Measurements from ENCODE around the gene MRPL52. TPM values are rescaled to one million over a fixed set of nuclear protein-coding genes. Genes with fewer than 3 reads are reported as not detected.
"Not testable (repeated sequence)": the region's sequence is repeated elsewhere in the genome, so short reads cannot be mapped to it uniquely, and the experiment has no call there.

The MRPL52 gene
- total RNA-seq, 1 experiment from 2014 or later: 71.3 TPM

DNA sequence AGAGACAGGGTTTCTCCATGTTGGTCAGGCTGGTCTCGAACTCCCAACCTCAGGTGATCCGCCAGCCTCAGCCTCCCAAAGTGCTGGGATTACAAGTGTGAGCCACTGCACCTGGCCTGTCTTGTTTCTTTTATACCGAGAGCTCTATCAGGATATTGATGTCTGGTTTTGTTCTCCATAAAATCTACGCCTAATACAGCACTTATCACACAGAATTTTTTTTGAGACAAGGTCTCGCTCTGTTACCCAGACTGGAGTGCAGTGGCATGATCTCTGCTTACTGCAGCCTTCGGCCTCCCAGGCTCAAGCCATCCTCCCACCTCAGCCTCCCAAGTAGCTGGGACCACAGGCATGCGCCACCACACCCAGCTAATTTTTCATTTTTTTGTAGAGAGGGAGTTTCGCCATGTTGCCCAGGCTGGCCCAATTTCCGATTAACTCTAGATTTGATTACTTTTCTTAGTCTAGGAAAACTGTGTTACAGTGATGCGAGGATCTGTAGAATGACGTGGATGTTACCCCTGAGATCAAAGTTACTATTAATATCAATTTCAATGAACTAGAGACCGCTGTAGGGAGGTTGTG lies 519 bp upstream of the MRPL52 start:
- DNase-seq; H4K20me1 ChIP-seq (ENCODE audit: insufficient read depth, low read depth, low read length); H3K9me2 ChIP-seq (replicated peaks; ENCODE audit: insufficient read depth, low read length); H3K9me3 ChIP-seq (ENCODE audit: low read length); H3K27me3 ChIP-seq (ENCODE audit: low read length): not testable (repeated sequence)
- H3K79me2 ChIP-seq (ENCODE audit: low read length): peaks cover 20% of the 10 kb centered on the region
- H3K36me3 ChIP-seq (ENCODE audit: insufficient read depth, low read length): peaks cover 14% of the 10 kb centered on the region; the same call in 1 of the 2 replicates
- peak overlapping the region; percentile 87 for H3K4me3 ChIP-seq (ENCODE audit: low read length)
- peak overlapping the region; percentile 90 for H3K4me2 ChIP-seq (ENCODE audit: low read depth, low read length, poor library complexity, severe bottlenecking)
- H3K27ac ChIP-seq (ENCODE audit: low read length): peak overlapping the region; percentile 57
- peak overlapping the region; percentile 55; the same call in 1 of the 2 replicates for H2AFZ ChIP-seq (ENCODE audit: low read length)
- peak overlapping the region; percentile 81 for H3K9ac ChIP-seq (ENCODE audit: low read length)
- peaks cover 23% of the 10 kb centered on the region for H3K4me1 ChIP-seq (ENCODE audit: low read length)

DNA sequence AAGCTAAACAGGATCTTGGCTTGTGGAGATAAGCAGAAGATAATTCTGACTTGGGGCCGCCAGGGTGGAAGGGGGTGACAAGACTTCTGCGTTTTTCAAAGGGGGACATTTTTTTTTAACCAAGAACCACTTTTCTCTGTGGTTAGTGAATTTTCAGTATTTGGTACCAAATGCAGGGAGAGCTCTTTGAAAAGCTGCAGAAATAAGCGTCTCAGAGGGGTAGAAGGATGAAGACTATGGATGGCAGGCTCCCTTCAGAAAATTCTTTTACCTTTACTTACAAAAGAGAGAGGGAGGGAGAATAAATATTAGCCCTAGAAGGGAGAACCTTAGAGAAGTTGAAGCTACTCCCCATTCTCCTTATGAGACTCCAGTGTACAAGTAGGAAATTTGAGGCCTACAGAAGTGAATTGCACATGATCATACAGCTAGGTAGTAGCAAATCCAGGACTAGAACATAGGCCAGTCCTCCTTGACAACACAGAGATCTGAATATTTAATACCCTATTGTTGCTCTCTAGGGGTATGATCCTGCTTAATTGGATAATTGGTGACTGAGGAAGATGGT lies 840 bp downstream of the MRPL52 start:
- Histone ChIP-seq H3K27ac (ENCODE audit: low read length) (0 out of 2 replicates have a peak overlapping the region, but pooled peaks have one; percentile 16), H3K9me2 (replicated peaks; ENCODE audit: insufficient read depth, low read length) (no peaks in the 10 kb centered on the region), H3K4me2 (ENCODE audit: low read depth, low read length, poor library complexity, severe bottlenecking) (peak overlapping the region; percentile 90), H3K9ac (ENCODE audit: low read length) (peak overlapping the region; percentile 81), H3K79me2 (ENCODE audit: low read length) (peaks cover 20% of the 10 kb centered on the region), H3K4me1 (ENCODE audit: low read length) (peaks cover 19% of the 10 kb centered on the region), H3K36me3 (ENCODE audit: insufficient read depth, low read length) (peaks cover 15% of the 10 kb centered on the region; the same call in 1 of the 2 replicates), H3K27me3 (ENCODE audit: low read length) (no peaks in the 10 kb centered on the region), H4K20me1 (ENCODE audit: insufficient read depth, low read depth, low read length) (no peaks in the 10 kb centered on the region), H3K4me3 (ENCODE audit: low read length) (peak overlapping the region; percentile 87), H3K9me3 (ENCODE audit: low read length) (no peaks in the 10 kb centered on the region), H2AFZ (ENCODE audit: low read length) (no peak overlapping the region; the same call in 1 of the 2 replicates)
- no peak for DNase-seq

DNA sequence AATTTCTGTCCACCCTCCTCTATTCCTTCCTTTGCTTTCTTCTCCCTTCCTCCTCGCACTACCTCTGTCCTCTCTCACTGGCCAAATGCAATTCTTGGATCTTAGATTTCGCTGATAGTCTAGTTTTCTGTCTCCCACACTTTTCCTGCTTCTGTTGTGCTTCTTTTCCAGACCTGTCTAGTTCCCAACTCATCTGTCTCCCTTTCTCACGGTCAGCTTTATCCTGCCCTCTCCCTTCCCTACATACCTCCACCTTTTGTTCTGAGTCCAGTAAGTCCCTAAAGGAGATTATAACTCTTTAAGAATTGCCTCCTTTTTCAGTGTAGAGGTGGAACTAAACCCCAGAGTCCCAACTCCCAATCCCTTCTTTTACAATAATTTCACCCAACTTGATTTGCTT lies 5.8 kb downstream of the MRPL52 start:
- H3K27ac ChIP-seq (ENCODE audit: low read length): no peak overlapping the region
- DNase-seq: no peak
- peaks cover 12% of the 10 kb centered on the region for H3K79me2 ChIP-seq (ENCODE audit: low read length)
- no peaks in the 10 kb centered on the region for H3K27me3 ChIP-seq (ENCODE audit: low read length)
- H3K9ac ChIP-seq (ENCODE audit: low read length): no peak overlapping the region
- no peaks in the 10 kb centered on the region for H3K9me2 ChIP-seq (replicated peaks; ENCODE audit: insufficient read depth, low read length)
- no peaks in the 10 kb centered on the region for H3K9me3 ChIP-seq (ENCODE audit: low read length)
- H3K4me3 ChIP-seq (ENCODE audit: low read length): no peak overlapping the region
- no peak overlapping the region for H3K4me2 ChIP-seq (ENCODE audit: low read depth, low read length, poor library complexity, severe bottlenecking)
- peaks cover 8% of the 10 kb centered on the region for H3K4me1 ChIP-seq (ENCODE audit: low read length)
- no peak overlapping the region for H2AFZ ChIP-seq (ENCODE audit: low read length)
- no peaks in the 10 kb centered on the region for H4K20me1 ChIP-seq (ENCODE audit: insufficient read depth, low read depth, low read length)
- peaks cover 15% of the 10 kb centered on the region; the same call in 1 of the 2 replicates for H3K36me3 ChIP-seq (ENCODE audit: insufficient read depth, low read length)

DNA sequence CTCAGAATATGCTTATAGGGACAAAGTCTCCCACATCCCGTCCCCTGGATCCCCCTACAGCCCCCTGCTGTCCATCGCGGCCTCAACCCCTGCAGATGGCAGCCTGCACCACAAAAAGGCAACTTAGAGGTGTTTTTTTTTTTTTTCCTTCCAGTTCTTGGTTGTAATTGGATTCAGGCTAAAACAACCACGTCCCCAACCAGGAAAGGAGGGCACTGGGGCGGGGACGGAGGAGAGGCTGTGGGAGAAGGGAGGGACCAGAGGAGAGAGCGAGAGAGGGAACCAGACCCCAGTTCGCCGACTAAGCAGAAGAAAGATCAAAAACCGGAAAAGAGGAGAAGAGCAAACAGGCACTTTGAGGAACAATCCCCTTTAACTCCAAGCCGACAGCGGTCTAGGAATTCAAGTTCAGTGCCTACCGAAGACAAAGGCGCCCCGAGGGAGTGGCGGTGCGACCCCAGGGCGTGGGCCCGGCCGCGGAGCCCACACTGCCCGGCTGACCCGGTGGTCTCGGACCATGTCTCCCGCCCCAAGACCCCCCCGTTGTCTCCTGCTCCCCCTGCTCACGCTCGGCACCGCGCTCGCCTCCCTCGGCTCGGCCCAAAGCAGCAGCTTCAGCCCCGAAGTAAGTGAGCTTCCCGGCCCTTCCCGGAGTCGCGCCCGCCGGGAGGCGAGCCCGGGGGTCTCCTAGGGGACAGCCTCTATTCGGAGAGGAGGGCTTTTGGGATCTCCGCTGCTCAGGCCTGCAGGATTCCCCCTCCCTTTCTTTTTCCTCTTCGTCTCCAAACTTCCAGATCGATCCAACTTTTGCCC lies 6.8 kb downstream of the MRPL52 start, which contains the start of gene MMP14:
MMP14 (plus strand) TSS at position 285 of the 813 bp plus-strand sequence; CDS start at position 518, 233 bp downstream.
- H3K9ac ChIP-seq (ENCODE audit: low read length): no peak within 1 kb of the TSS

DNA sequence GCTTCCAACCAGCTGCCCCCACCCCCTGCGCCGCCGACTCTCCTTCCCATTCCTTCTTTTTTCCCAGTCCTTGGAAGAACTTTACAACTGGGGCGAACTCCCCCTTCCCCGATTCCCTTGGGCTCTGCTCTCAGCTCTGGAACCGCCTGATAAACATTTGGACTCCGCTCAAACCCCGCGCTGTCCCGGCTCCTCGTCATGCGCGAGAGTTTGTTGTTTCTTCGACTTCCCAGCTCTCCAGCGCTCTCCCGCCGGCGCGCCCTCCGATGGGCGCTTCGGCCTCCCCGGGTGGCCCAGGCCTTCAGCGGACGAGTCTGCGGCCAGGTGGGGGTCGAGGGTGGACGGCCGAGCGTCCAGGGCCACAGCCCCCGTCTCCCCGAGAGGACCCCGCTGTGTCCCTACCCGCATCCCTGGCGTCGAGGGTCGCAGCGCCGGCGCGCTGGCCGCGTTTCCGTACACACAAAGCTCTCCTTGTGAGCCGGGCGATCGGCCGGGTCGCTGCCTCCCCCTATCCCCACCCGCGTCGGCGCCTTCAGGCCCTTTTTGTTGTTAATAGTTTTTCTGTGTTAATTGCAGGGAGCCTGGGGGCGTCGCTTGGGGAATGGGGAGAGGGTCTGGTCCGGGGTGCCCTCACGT lies 7.5 kb downstream of the MRPL52 start:
- Histone ChIP-seq H3K9ac (ENCODE audit: low read length) (no peak overlapping the region), H3K79me2 (ENCODE audit: low read length) (no peaks in the 10 kb centered on the region), H3K36me3 (ENCODE audit: insufficient read depth, low read length) (peaks cover 11% of the 10 kb centered on the region; the same call in 1 of the 2 replicates), H3K4me3 (ENCODE audit: low read length) (no peak overlapping the region), H3K4me1 (ENCODE audit: low read length) (no peaks in the 10 kb centered on the region), H3K9me3 (ENCODE audit: low read length) (no peaks in the 10 kb centered on the region), H3K4me2 (ENCODE audit: low read depth, low read length, poor library complexity, severe bottlenecking) (no peak overlapping the region), H2AFZ (ENCODE audit: low read length) (no peak overlapping the region), H3K27me3 (ENCODE audit: low read length) (no peaks in the 10 kb centered on the region), H3K9me2 (replicated peaks; ENCODE audit: insufficient read depth, low read length) (no peaks in the 10 kb centered on the region), H3K27ac (ENCODE audit: low read length) (no peak overlapping the region), H4K20me1 (ENCODE audit: insufficient read depth, low read depth, low read length) (no peaks in the 10 kb centered on the region)
- DNase-seq: no peak

More for the DNA sequence above, 6.8 kb downstream of the MRPL52 start, which contains the start of gene MMP14:
- no peak for DNase-seq
- H3K9me2 ChIP-seq (replicated peaks; ENCODE audit: insufficient read depth, low read length): no peaks in the 10 kb centered on the region
- H3K9me3 ChIP-seq (ENCODE audit: low read length): no peaks in the 10 kb centered on the region
- H2AFZ ChIP-seq (ENCODE audit: low read length): no peak within 1 kb of the TSS
- peaks cover 2% of the 10 kb centered on the region for H3K79me2 ChIP-seq (ENCODE audit: low read length)
- H3K4me2 ChIP-seq (ENCODE audit: low read depth, low read length, poor library complexity, severe bottlenecking): no peak within 1 kb of the TSS
- H3K4me3 ChIP-seq (ENCODE audit: low read length): no peak within 1 kb of the TSS
- H3K27ac ChIP-seq (ENCODE audit: low read length): no peak within 1 kb of the TSS
- H3K36me3 ChIP-seq (ENCODE audit: insufficient read depth, low read length): peaks cover 13% of the 10 kb centered on the region; the same call in 1 of the 2 replicates
- no peaks in the 10 kb centered on the region for H3K27me3 ChIP-seq (ENCODE audit: low read length)
- no peaks in the 10 kb centered on the region for H4K20me1 ChIP-seq (ENCODE audit: insufficient read depth, low read depth, low read length)
- H3K4me1 ChIP-seq (ENCODE audit: low read length): no peaks in the 10 kb centered on the region; the same call in 1 of the 2 replicates

DNA sequence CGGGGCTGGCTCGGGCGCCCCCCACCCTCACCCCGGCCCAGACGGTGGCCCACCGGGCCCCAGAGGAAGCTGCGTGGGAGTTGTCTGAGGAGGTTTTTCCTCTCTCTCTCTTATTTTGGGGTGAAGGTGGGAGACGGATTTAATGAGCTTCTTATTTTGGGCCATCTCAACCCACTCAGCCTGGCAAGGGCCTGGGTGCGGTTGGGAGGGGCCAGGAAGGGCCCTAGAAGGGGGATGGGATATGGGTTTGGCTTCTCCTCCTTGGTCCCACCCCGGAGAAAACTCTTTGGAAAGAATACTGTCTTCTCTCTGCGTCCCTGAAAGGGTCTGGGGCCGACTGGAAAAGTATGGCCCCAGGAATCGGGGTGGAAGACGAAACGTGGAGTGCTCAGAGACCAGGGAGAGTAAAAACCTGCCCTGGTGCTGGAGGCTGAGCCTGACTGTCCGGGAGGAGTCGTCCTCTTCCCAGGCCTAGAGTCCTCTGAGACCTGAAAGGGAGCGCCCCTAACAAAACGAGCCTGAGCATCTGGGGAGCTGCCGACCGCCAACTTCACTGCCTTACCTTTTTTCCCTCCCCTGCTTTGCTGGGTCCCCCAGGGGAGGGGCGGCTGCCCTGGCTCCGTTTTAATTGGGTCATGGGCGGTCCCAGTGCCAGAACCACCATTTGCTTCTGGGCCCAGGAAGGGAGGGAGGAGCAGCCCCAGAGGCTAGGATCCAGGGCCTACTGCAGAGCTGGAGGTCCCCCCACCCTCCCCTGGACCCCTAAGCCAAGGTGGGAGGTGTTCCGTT lies 8.3 kb downstream of the MRPL52 start:
- Histone ChIP-seq H3K4me3 (ENCODE audit: low read length) (no peak overlapping the region), H3K9ac (ENCODE audit: low read length) (no peak overlapping the region), H3K79me2 (ENCODE audit: low read length) (no peaks in the 10 kb centered on the region), H3K9me3 (ENCODE audit: low read length) (no peaks in the 10 kb centered on the region), H3K36me3 (ENCODE audit: insufficient read depth, low read length) (peaks cover 11% of the 10 kb centered on the region; the same call in 1 of the 2 replicates), H4K20me1 (ENCODE audit: insufficient read depth, low read depth, low read length) (no peaks in the 10 kb centered on the region), H3K4me1 (ENCODE audit: low read length) (no peaks in the 10 kb centered on the region), H3K27ac (ENCODE audit: low read length) (no peak overlapping the region), H3K9me2 (replicated peaks; ENCODE audit: insufficient read depth, low read length) (no peaks in the 10 kb centered on the region), H3K4me2 (ENCODE audit: low read depth, low read length, poor library complexity, severe bottlenecking) (no peak overlapping the region), H2AFZ (ENCODE audit: low read length) (no peak overlapping the region), H3K27me3 (ENCODE audit: low read length) (no peaks in the 10 kb centered on the region)
- DNase-seq: no peak

DNA sequence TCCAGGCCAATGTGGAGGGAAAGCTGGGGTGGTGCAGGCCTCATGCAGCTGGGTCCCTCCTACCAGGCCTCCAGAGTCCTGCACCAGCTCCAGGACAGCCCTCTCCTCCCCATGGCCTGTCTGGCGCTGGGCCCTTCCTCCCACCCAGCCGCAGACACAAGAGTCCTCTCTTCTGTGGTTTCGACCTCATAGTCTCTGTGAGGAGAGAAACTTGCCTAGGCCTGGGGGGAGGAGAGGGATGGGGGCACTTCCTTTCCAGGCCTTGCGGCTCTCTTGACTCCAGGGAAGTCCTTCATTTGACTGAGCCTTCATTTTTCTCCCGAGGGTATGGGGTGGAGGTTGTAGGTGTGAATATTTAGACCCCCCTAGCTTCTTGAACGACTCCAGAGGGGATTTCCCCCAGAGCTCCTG lies 8.9 kb downstream of the MRPL52 start:
- no peak overlapping the region for H3K4me2 ChIP-seq (ENCODE audit: low read depth, low read length, poor library complexity, severe bottlenecking)
- H3K4me1 ChIP-seq (ENCODE audit: low read length): no peaks in the 10 kb centered on the region
- H3K27ac ChIP-seq (ENCODE audit: low read length): no peak overlapping the region
- no peaks in the 10 kb centered on the region for H4K20me1 ChIP-seq (ENCODE audit: insufficient read depth, low read depth, low read length)
- DNase-seq: no peak
- H3K9me2 ChIP-seq (replicated peaks; ENCODE audit: insufficient read depth, low read length): no peaks in the 10 kb centered on the region
- H3K9me3 ChIP-seq (ENCODE audit: low read length): no peaks in the 10 kb centered on the region
- H3K9ac ChIP-seq (ENCODE audit: low read length): no peak overlapping the region
- no peak overlapping the region for H3K4me3 ChIP-seq (ENCODE audit: low read length)
- H3K27me3 ChIP-seq (ENCODE audit: low read length): no peaks in the 10 kb centered on the region
- H2AFZ ChIP-seq (ENCODE audit: low read length): no peak overlapping the region
- peaks cover 6% of the 10 kb centered on the region; the same call in 1 of the 2 replicates for H3K36me3 ChIP-seq (ENCODE audit: insufficient read depth, low read length)
- H3K79me2 ChIP-seq (ENCODE audit: low read length): no peaks in the 10 kb centered on the region

Data from Karpas-422 (cell line).